Measurements from ENCODE around the gene MX2. TPM values are rescaled to one million over a fixed set of nuclear protein-coding genes. Genes with fewer than 3 reads are reported as not detected.

Gene MX2
- total and polyA plus RNA-seq, 2 of the 8 experiments (the other 6 are each of a cell fraction or from before 2014, with no cell fraction given) = 3.1 to 8.9 TPM

DNA sequence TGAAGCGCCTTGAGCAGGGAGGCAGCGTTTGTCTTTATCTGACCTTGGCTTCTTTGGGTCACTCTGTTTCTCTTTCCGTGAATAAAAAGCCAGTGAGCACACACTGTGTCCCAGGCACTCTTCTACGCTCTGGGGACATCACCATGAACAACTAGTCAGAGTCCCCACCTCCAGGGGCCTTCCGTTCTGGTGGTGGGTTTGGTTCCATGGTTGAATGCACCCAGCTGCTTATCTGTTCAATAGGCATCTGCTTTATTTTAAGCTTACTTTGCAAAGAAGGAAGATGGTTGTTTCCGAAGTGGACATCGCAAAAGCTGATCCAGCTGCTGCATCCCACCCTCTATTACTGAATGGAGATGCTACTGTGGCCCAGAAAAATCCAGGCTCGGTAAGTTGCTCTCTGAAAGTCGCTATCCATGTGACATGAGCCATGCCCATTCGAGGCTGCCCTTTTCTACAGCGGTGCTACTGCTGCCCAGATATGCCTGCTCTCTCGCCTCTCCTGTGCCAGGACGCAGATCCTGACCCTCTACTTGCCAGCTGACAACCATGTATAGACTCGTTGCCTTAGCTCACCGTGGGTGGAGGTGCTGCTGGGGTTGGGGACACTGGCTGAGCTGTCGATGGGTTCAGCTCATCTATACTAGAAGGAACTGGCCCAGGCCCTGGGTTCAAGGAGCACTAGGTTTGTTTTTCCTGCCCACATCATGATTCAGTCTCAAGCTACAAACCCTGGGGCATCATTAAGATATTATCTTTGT lies 70.1 kb downstream of the MX2 start:
- Histone ChIP-seq H3K14ac (ENCODE audit: insufficient read length) (no peak overlapping the region), H3K18ac (ENCODE audit: extremely low read depth, low read length) (no peak overlapping the region), H2AFZ (ENCODE audit: low read length) (no peak overlapping the region), H2BK15ac (ENCODE audit: low read length) (no peak overlapping the region), H4K91ac (replicated peaks; ENCODE audit: insufficient read length, low read length) (no peak overlapping the region), H3K4me2 (ENCODE audit: insufficient read depth in 1 of 2, low read depth in 2 of 2, low read length in 2 of 2) (no peak overlapping the region), H3K56ac (replicated peaks; ENCODE audit: insufficient read length, low read depth, low read length) (no peak overlapping the region), H2BK120ac (replicated peaks; ENCODE audit: low read depth, low read length) (no peak overlapping the region), H3K4me3 (ENCODE audit: extremely low read depth in 1 of 4, insufficient read depth in 2 of 4, low read depth in 3 of 4, low read length in 4 of 4) (no peak overlapping the region), H3K4me1 (replicated peaks in 1 of 4; ENCODE audit: control insufficient read depth in 3 of 4, insufficient read depth in 4 of 4, low read length in 3 of 4) (no peaks in the 10 kb centered on the region), H4K8ac (ENCODE audit: extremely low read depth, insufficient read depth, low read length) (peak overlapping the region; percentile 58; the same call in 1 of the 2 replicates), H3K79me1 (ENCODE audit: low read depth, low read length) (no peaks in the 10 kb centered on the region), H4K5ac (ENCODE audit: insufficient read length, low read depth, low read length) (no peak overlapping the region), H2BK5ac (ENCODE audit: low read depth, low read length) (no peak overlapping the region), H3K4ac (replicated peaks; ENCODE audit: insufficient read length, low read depth, low read length) (no peak overlapping the region), H2AK5ac (ENCODE audit: low read depth, low read length) (no peak overlapping the region), H2BK12ac (ENCODE audit: low read depth, low read length) (no peak overlapping the region), H2BK20ac (ENCODE audit: low read length) (no peak overlapping the region), H3K9ac (replicated peaks in 1 of 4; ENCODE audit: extremely low read depth in 1 of 4, low read depth in 3 of 4, low read length in 3 of 4) (no peak overlapping the region), H3K27me3 (replicated peaks in 1 of 4; ENCODE audit: control insufficient read depth in 3 of 4, extremely low read depth in 1 of 4, insufficient read depth in 3 of 4, low read length in 3 of 4) (peaks cover 2 to 7% (median 4%) of the 10 kb centered on the region in 4 experiments), H3K27ac (ENCODE audit: low read depth, low read length) (no peak overlapping the region), H3K23me2 (ENCODE audit: low read depth, low read length) (no peaks in the 10 kb centered on the region), H4K20me1 (replicated peaks in 1 of 2; ENCODE audit: control insufficient read depth in 1 of 2, insufficient read depth in 2 of 2, low read length in 2 of 2) (no peaks in the 10 kb centered on the region), H3K36me3 (ENCODE audit: control insufficient read depth in 2 of 4, insufficient read depth in 4 of 4, low read length in 3 of 4) (no peaks in the 10 kb centered on the region), H3K9me3 (ENCODE audit: insufficient read depth in 2 of 2, low read depth in 1 of 2, low read length in 1 of 2) (peaks cover 0 to 2% of the 10 kb centered on the region in 2 experiments; a peak in 1 of 4 replicates), H3K23ac (ENCODE audit: insufficient read length) (no peak overlapping the region), H3K79me2 (ENCODE audit: control insufficient read depth in 1 of 2, insufficient read depth in 2 of 2, low read length in 2 of 2) (no peaks in the 10 kb centered on the region)
- no peak for TF ChIP-seq TEAD4 (IDR thresholded peaks at IDR 0.05; ENCODE audit: low read depth, low read length)
- no peak for TF ChIP-seq SP1 (IDR thresholded peaks at IDR 0.05; ENCODE audit: low read depth, low read length)
- no peak for TF ChIP-seq NRF1 (IDR thresholded peaks at IDR 0.05; ENCODE audit: low read depth, low read length)
- no peak for TF ChIP-seq POLR2AphosphoS5 (IDR thresholded peaks at IDR 0.05; ENCODE audit: low read depth, low read length)
- no peak for TF ChIP-seq BRCA1 (IDR thresholded peaks at IDR 0.05; ENCODE audit: low read depth, low read length)
- TF ChIP-seq CBX5 (IDR thresholded peaks at IDR 0.05; ENCODE audit: low read depth, low read length) = no peak
- no peak for TF ChIP-seq CTBP2 (IDR thresholded peaks at IDR 0.05; ENCODE audit: borderline replicate concordance, insufficient read depth, insufficient read length, low read length)
- POLR2A ChIA-PET (ENCODE audit: partially characterized antibody) = no interaction called here
- CTCF ChIA-PET (ENCODE audit: partially characterized antibody) = interaction anchor here (1.0 to 1.9 kb wide), 5 partner anchors 9 to 149 kb away, joined by 3 to 5 read pairs (median 5); no protein-coding TSS in a partner anchor
- DNase-seq (ENCODE audit: low read depth in 1 of 2, low spot score in 2 of 2) = peak in 1 of 2 experiments; percentile 26
- 91% methylated on average over 16 of the region's 16 CpGs; no CpG with 5 or more reads in 1 of the 2 experiments for WGBS, 2 experiments (ENCODE audit: extremely low coverage in 1 of 2, insufficient coverage in 1 of 2, insufficient read length in 1 of 2, insufficient replicate concordance in 2 of 2, low coverage in 1 of 2, low lambda C conversion rate in 2 of 2, missing lambda C conversion rate in 1 of 2)
- no peak for FAIRE-seq
